ENCODE results near the gene TMC6. TPM values are rescaled to one million over a fixed set of nuclear protein-coding genes. Genes with fewer than 3 reads are reported as not detected.

The TMC6 gene
- total RNA-seq, 1 donor from 2014 or later = 64.8 TPM

DNA sequence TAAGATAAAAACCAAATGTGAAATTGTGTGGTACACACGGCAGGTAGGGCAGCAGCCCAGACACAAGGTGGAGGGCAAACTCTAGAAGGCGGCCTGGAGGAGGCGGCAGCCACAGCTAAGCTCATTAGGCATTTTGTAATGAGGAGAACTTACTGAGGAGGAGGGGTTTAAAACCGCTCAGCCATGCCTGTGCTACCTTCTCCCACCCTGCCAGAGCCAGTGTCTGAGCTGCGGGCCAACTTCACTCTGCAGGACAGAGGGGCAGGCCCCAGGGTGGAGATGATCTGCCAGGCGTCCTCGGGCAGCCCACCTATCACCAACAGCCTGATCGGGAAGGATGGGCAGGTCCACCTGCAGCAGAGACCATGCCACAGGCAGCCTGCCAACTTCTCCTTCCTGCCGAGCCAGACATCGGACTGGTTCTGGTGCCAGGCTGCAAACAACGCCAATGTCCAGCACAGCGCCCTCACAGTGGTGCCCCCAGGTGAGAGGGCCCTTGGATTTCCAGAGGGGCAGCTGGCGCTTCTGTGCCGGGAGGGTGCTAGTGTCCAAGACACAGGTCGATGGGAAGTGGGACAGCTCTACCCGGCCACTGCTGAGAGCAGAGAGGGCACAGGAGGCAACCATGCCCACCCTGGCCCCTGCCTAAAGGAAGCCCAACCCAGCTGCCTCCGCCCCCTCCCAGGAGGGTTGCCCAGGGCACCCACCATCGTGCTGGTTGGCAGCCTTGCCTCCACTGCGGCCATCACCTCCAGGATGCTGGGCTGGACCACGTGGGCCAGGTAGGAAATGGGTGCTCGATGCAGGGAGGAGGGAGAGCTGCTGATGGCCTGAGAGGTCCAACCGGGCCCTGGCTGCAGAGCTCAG is 35.6 kb upstream of the TMC6 start:
- Histone ChIP-seq H3K27ac (no peak overlapping the region), H3K9me3 (no peaks in the 10 kb centered on the region), H3K36me3 (no peaks in the 10 kb centered on the region), H3K4me3 (no peak overlapping the region), H3K4me1 (peaks cover 9% of the 10 kb centered on the region), H3K27me3 (no peaks in the 10 kb centered on the region)
- TF ChIP-seq POLR2A (IDR thresholded peaks at IDR 0.05) = no peak
- TF ChIP-seq, protein P1, sequence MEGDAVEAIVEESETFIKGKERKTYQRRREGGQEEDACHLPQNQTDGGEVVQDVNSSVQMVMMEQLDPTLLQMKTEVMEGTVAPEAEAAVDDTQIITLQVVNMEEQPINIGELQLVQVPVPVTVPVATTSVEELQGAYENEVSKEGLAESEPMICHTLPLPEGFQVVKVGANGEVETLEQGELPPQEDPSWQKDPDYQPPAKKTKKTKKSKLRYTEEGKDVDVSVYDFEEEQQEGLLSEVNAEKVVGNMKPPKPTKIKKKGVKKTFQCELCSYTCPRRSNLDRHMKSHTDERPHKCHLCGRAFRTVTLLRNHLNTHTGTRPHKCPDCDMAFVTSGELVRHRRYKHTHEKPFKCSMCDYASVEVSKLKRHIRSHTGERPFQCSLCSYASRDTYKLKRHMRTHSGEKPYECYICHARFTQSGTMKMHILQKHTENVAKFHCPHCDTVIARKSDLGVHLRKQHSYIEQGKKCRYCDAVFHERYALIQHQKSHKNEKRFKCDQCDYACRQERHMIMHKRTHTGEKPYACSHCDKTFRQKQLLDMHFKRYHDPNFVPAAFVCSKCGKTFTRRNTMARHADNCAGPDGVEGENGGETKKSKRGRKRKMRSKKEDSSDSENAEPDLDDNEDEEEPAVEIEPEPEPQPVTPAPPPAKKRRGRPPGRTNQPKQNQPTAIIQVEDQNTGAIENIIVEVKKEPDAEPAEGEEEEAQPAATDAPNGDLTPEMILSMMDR (IDR thresholded peaks at IDR 0.05) = no peak
- no peak for TF ChIP-seq POLR2AphosphoS5 (IDR thresholded peaks at IDR 0.05; ENCODE audit: insufficient read depth in 1 of 2, low read depth in 1 of 2)
- DNase-seq (ENCODE audit: extremely low spot score in 2 of 2) = no peak
- intact Hi-C loops (cut with DNase I) = no loop called here

DNA sequence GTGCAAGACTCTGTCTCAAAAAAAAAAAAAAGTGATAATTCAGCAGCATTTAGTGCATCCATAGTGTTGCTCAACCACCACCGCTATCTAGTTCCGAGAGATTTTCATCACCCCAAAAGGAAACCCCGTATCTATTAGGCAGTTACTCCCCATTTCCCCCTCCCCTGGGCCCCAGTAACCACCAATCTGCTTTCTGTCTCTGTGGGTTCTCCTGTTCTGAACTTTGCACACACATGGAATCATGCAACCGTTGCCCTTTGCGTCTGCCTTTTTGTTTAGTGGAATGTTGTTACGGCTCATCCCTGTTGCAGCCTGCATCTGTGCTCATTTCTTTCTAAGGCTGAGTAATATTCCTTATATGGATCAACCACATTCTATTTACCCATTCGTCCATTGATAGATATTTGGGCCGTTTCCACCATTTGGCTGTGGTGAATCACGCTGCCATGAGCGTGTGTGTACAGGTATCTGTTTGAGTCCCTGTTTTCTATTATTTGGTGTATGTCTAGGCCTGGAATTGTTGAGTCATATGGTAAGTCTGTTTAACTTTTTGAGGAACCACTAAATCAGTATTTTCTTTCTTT is 31.1 kb upstream of the TMC6 start:
- Histone ChIP-seq H3K36me3 (no peaks in the 10 kb centered on the region), H3K27ac (peak overlapping the region; percentile 72), H3K4me1 (no peaks in the 10 kb centered on the region), H3K9me3 (no peaks in the 10 kb centered on the region), H3K4me3 (no peak overlapping the region), H3K27me3 (no peaks in the 10 kb centered on the region)
- intact Hi-C loops (cut with DNase I) = no loop called here
- no peak for DNase-seq (ENCODE audit: extremely low spot score in 2 of 2)
- TF ChIP-seq POLR2AphosphoS5 (IDR thresholded peaks at IDR 0.05; ENCODE audit: insufficient read depth in 1 of 2, low read depth in 1 of 2) (peak in 1 of 2 donors; percentile 85), POLR2A (IDR thresholded peaks at IDR 0.05) (no peak)
- TF ChIP-seq, protein P1 (IDR thresholded peaks at IDR 0.05) = no peak

DNA sequence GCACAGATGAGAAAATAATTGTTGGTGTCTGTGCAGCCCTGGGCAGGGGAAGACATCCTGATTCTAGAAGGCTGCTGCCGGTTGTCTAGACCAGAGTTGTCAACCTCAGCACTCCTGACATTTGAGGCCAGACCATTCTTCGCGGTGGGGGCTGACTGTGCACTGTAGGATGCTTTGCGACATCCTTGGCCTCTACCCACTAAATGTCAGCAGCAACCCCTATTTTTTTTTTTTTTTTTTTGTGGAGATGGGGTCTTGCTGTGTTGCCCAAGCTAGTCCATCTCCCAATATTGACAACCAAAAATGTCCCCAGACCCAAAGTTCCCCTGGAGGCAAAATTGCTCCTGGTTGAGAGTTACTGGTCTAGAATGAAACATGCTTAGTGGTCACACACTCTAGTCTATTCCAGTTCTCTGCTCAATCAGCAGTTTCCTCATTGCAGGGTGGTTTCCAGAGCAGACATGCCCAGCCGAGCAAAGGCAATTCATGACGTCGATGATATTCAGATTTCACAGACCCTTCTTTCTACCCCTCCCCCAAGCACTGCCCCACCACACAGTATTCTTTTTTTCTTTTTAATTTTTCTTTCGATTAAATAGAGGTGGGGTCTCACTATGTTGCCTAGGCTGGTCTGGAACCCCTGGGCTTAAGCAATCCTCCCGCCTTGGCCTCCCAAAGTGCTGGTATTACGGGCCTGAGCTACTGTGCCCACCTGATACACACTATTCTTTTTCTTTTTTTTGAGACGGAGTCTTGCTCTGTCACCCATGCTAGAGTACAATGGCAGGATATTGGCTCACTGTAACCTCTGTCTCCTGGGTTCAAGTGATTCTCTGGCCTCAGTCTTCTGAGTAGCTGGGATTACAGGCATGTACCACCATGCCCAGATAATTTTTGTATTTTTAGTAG is 26.6 kb upstream of the TMC6 start:
- H3K9me3 ChIP-seq = no peaks in the 10 kb centered on the region
- no peak overlapping the region for H3K4me3 ChIP-seq
- peaks cover 5% of the 10 kb centered on the region for H3K4me1 ChIP-seq
- no peak overlapping the region for H3K27ac ChIP-seq
- no peaks in the 10 kb centered on the region for H3K36me3 ChIP-seq
- intact Hi-C loops (cut with DNase I) = no loop called here
- no peak for TF ChIP-seq POLR2A (IDR thresholded peaks at IDR 0.05)
- TF ChIP-seq, protein P1 (IDR thresholded peaks at IDR 0.05) = no peak
- no peak for TF ChIP-seq POLR2AphosphoS5 (IDR thresholded peaks at IDR 0.05; ENCODE audit: insufficient read depth in 1 of 2, low read depth in 1 of 2)
- no peak for DNase-seq (ENCODE audit: extremely low spot score in 2 of 2)
- H3K27me3 ChIP-seq = no peaks in the 10 kb centered on the region

DNA sequence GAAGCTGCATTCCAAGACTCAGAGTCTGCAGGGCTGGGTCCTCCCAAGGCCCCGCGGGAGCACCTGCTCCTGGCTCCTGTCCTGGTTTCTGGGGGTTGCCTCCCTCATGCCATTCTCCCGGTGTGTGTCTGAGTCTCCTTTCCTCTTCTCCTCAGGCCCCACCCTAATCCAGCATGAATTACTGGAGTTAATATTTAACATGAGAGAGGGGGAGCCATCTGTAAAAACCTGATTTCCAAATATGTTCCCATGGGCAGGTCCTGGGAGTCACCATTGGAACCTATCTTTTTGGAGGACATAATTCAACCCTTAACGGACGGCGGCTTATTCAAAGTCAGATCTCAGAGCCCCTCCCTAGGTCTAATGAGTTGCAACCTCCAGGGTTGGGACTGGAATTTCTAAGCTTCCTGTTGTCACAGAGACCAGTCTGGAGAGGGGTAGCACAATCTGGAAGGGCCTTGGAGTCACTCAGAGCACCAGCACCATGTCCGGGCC is 23.0 kb upstream of the TMC6 start:
- Histone ChIP-seq H3K9me3 (no peaks in the 10 kb centered on the region), H3K4me3 (no peak overlapping the region), H3K4me1 (peaks cover 5% of the 10 kb centered on the region), H3K36me3 (no peaks in the 10 kb centered on the region), H3K27me3 (no peaks in the 10 kb centered on the region), H3K27ac (no peak overlapping the region)
- TF ChIP-seq, protein P1 (IDR thresholded peaks at IDR 0.05) = no peak
- TF ChIP-seq POLR2AphosphoS5 (IDR thresholded peaks at IDR 0.05; ENCODE audit: insufficient read depth in 1 of 2, low read depth in 1 of 2) (peak in 1 of 2 donors; percentile 31), POLR2A (IDR thresholded peaks at IDR 0.05) (no peak)
- DNase-seq (ENCODE audit: extremely low spot score in 2 of 2) = no peak
- intact Hi-C loops (cut with DNase I) = no loop called here

Measured in vagina (tissue), 2 donors.